ENCODE results near the gene COL19A1. TPM values are rescaled to one million over a fixed set of nuclear protein-coding genes. Genes with fewer than 3 reads are reported as not detected.

Gene COL19A1
- polyA plus RNA-seq, 1 donor (not counting 4 experiments of a cell fraction or from before 2014, with no cell fraction given): not detected

DNA sequence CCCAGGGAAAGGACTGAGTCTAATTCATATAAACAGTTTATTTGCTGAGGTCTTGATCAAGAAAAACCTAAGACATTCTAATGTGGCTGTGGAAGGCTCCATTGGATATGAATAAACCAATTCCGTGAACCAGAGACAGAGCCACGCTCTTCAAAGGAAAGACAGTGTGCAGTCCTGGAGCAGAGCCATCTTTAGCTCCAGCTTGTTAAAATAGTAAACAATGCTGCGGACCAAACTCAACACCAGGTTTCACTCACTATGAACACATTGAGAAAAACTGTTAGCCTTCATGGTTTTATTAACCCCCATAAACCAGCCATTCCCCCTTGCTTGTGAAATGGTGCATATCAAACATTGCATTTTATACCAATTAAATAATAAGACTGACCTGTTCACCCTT, 374.7 kb downstream of the COL19A1 start:
- dilution Hi-C loops (cut with MboI; ENCODE audit: extremely low pct_ligation_motif_present, low sequenced_read_pairs): no loop called here
- FAIRE-seq (no peak), DNase-seq (ENCODE audit: low read depth, low spot score) (no peak)
- Histone ChIP-seq H3K79me2 (ENCODE audit: control insufficient read depth, insufficient read depth, low read length) (no peaks in the 10 kb centered on the region), H3K27ac (ENCODE audit: control insufficient read depth, insufficient read depth, low read length) (no peak overlapping the region), H3K9ac (ENCODE audit: control insufficient read depth, extremely low read depth, insufficient read depth, low read length) (no peak overlapping the region), H3K9me1 (ENCODE audit: control insufficient read depth, extremely low read depth, insufficient read depth, low read length) (no peaks in the 10 kb centered on the region), H3K36me3 (ENCODE audit: control insufficient read depth in 2 of 2, extremely low read depth in 1 of 2, insufficient read depth in 2 of 2, low read length in 2 of 2) (no peaks in the 10 kb centered on the region), H4K20me1 (ENCODE audit: control insufficient read depth, extremely low read depth, insufficient read depth, low read length) (no peaks in the 10 kb centered on the region), H3K27me3 (ENCODE audit: control insufficient read depth, extremely low read depth, insufficient read depth, low read length) (peaks cover 6% of the 10 kb centered on the region), H3K9me3 (ENCODE audit: control insufficient read depth, low read depth, low read length) (no peaks in the 10 kb centered on the region), H3K4me1 (ENCODE audit: control insufficient read depth, extremely low read depth, insufficient read depth, low read length) (no peaks in the 10 kb centered on the region), H3K4me2 (ENCODE audit: control insufficient read depth, extremely low read depth, insufficient read depth, low read depth, low read length) (no peak overlapping the region), H2AFZ (ENCODE audit: control insufficient read depth, low read length) (no peak overlapping the region), H3K4me3 (ENCODE audit: control insufficient read depth in 2 of 3, extremely low read depth in 1 of 3, insufficient read depth in 2 of 3, low read depth in 1 of 3, low read length in 3 of 3) (no peak overlapping the region)
- TF ChIP-seq, protein P1, sequence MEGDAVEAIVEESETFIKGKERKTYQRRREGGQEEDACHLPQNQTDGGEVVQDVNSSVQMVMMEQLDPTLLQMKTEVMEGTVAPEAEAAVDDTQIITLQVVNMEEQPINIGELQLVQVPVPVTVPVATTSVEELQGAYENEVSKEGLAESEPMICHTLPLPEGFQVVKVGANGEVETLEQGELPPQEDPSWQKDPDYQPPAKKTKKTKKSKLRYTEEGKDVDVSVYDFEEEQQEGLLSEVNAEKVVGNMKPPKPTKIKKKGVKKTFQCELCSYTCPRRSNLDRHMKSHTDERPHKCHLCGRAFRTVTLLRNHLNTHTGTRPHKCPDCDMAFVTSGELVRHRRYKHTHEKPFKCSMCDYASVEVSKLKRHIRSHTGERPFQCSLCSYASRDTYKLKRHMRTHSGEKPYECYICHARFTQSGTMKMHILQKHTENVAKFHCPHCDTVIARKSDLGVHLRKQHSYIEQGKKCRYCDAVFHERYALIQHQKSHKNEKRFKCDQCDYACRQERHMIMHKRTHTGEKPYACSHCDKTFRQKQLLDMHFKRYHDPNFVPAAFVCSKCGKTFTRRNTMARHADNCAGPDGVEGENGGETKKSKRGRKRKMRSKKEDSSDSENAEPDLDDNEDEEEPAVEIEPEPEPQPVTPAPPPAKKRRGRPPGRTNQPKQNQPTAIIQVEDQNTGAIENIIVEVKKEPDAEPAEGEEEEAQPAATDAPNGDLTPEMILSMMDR (optimal IDR thresholded peaks at IDR 0.05 in 1 of 3, IDR thresholded peaks at IDR 0.05 in 1 of 3, conservative IDR thresholded peaks at IDR 0.05 in 1 of 3; ENCODE audit: extremely low read depth in 1 of 3, insufficient read depth in 2 of 3, low read length in 3 of 3): no peak
- TF ChIP-seq EZH2 (IDR thresholded peaks at IDR 0.05; ENCODE audit: low read length): no peak

DNA sequence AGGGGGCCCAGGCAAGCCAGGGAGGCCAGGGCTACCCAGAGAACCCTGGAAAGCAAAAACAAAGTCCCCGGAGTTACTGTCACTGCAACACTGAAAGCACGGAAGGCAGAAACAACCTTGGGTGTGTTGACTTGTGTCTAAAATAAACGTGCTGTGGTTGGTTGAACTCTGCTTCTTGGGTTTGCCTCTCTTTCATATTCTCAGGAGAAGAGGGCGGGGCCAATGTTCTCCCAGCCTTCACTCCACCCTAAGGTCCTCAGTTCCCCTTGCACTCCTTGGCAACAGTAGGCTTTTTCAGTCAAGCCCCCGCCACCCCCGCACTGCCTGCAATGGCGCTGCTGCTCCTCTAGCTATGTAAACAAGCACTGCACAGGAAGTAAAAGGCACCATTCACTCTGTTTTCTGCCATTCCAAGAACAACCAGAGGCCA, 375.6 kb downstream of the COL19A1 start:
- H3K9me1 ChIP-seq (ENCODE audit: control insufficient read depth, extremely low read depth, insufficient read depth, low read length): no peaks in the 10 kb centered on the region
- no peaks in the 10 kb centered on the region for H4K20me1 ChIP-seq (ENCODE audit: control insufficient read depth, extremely low read depth, insufficient read depth, low read length)
- no peaks in the 10 kb centered on the region for H3K9me3 ChIP-seq (ENCODE audit: control insufficient read depth, low read depth, low read length)
- H3K27me3 ChIP-seq (ENCODE audit: control insufficient read depth, extremely low read depth, insufficient read depth, low read length): peaks cover 5% of the 10 kb centered on the region
- no peaks in the 10 kb centered on the region for H3K4me1 ChIP-seq (ENCODE audit: control insufficient read depth, extremely low read depth, insufficient read depth, low read length)
- H2AFZ ChIP-seq (ENCODE audit: control insufficient read depth, low read length): no peak overlapping the region
- FAIRE-seq: no peak
- no peak overlapping the region for H3K27ac ChIP-seq (ENCODE audit: control insufficient read depth, insufficient read depth, low read length)
- H3K36me3 ChIP-seq (ENCODE audit: control insufficient read depth in 2 of 2, extremely low read depth in 1 of 2, insufficient read depth in 2 of 2, low read length in 2 of 2): no peaks in the 10 kb centered on the region
- no peaks in the 10 kb centered on the region for H3K79me2 ChIP-seq (ENCODE audit: control insufficient read depth, insufficient read depth, low read length)
- no peak overlapping the region for H3K4me3 ChIP-seq (ENCODE audit: control insufficient read depth in 2 of 3, extremely low read depth in 1 of 3, insufficient read depth in 2 of 3, low read depth in 1 of 3, low read length in 3 of 3)
- TF ChIP-seq, protein P1 (optimal IDR thresholded peaks at IDR 0.05 in 1 of 3, IDR thresholded peaks at IDR 0.05 in 1 of 3, conservative IDR thresholded peaks at IDR 0.05 in 1 of 3; ENCODE audit: extremely low read depth in 1 of 3, insufficient read depth in 2 of 3, low read length in 3 of 3): no peak
- no peak for TF ChIP-seq EZH2 (IDR thresholded peaks at IDR 0.05; ENCODE audit: low read length)
- dilution Hi-C loops (cut with MboI; ENCODE audit: extremely low pct_ligation_motif_present, low sequenced_read_pairs): no loop called here
- H3K4me2 ChIP-seq (ENCODE audit: control insufficient read depth, extremely low read depth, insufficient read depth, low read depth, low read length): no peak overlapping the region
- DNase-seq (ENCODE audit: low read depth, low spot score): no peak
- H3K9ac ChIP-seq (ENCODE audit: control insufficient read depth, extremely low read depth, insufficient read depth, low read length): no peak overlapping the region

Data from keratinocyte (primary cell).